Effector memory CD4-positive, alpha-beta T cell (primary cell): ENCODE measurements around the gene FBXO41.

Experiments used
- DNase-seq, 3 donors: peaks; one replicate each; pipeline ENCODE4 v3.0.0-alpha.2; 2020
- H3K27ac ChIP-seq: 2 replicates; pipeline ENCODE4 v1.7.0; 2013; ENCODE audit warnings: mild to moderate bottlenecking, low read length, moderate library complexity; ENCODE audit not compliant: insufficient read depth, poor library complexity, severe bottlenecking
- H3K27me3 ChIP-seq: replicated peaks from 2 replicates; pipeline ENCODE4 v1.7.0; 2013; ENCODE audit warnings: mild to moderate bottlenecking, low read length; ENCODE audit not compliant: insufficient read depth, control insufficient read depth, poor library complexity, severe bottlenecking
- H3K36me3 ChIP-seq: 2 replicates; pipeline ENCODE4 v1.7.0; 2013; ENCODE audit warnings: mild to moderate bottlenecking, low read length, moderate library complexity; ENCODE audit not compliant: control insufficient read depth, insufficient read depth
- H3K4me1 ChIP-seq: 2 replicates; pipeline ENCODE4 v1.7.0; 2013; ENCODE audit warnings: low read length, mild to moderate bottlenecking; ENCODE audit not compliant: control insufficient read depth, insufficient read depth, poor library complexity, severe bottlenecking
- H3K4me3 ChIP-seq: 2 replicates; pipeline ENCODE4 v1.7.0; 2013; ENCODE audit warnings: low read length, low read depth, mild to moderate bottlenecking; ENCODE audit not compliant: insufficient read depth, poor library complexity, severe bottlenecking
- H3K9me3 ChIP-seq: 2 replicates; pipeline ENCODE4 v1.7.0; 2013; ENCODE audit warnings: mild to moderate bottlenecking, low read length, moderate library complexity; ENCODE audit not compliant: control insufficient read depth

FBXO41 gene

DNA sequence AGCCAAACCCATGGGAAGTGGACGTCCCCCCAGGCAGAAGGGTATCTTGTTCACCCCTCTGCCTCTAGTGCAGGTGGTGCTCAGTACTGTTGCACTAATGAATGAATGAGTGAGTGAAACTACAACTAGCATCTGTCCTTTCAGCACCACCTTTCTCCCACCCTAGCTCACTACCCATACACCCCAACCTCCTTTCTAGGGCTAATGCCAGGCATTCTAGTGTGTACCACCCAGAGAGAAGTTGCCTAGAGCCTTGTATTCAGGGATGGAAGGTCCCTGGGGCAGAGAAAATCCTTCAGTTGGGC is 27.7 kb downstream of the FBXO41 start:
- peaks cover 30% of the 10 kb centered on the region for H3K36me3 ChIP-seq

DNA sequence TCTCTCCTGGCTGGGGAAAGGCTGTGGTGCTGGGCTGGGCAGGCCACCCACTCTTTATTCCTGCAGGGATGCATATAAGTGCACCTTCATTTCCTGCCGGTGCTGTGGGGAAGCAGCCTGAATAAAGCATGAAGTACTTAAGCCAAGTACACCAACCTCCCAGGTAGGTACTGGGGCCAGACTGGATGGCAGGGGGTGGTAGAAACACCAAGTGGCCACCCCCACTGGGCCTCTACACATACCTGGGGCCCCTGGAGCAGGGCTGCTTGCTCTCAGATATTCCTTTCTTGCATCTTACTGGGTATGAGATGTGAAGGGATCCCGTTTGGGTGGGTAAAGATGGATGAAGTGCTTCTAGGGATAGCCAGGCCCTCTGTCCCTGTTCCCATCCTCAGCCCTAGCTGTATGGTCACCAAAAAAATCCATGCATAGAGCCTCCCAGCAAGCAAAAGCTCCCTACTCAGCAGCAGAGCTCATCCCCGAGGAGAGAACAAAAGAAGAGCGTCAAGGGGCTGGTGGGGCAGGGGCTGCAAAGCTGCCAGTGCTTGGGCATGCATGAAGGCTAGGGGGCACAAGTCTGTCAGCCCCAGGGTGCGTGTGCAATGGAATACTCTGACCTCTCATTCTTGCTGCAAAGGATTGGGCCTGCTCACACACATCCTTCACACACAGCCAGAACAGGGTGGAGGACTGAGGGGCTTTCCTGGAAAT is 28.2 kb downstream of the FBXO41 start:
- peaks cover 34% of the 10 kb centered on the region for H3K36me3 ChIP-seq
- no peak for DNase-seq
- H3K27ac ChIP-seq, result no peak overlapping the region
- no peaks in the 10 kb centered on the region for H3K27me3 ChIP-seq
- H3K9me3 ChIP-seq, result no peaks in the 10 kb centered on the region
- H3K4me1 ChIP-seq, result peaks cover 5% of the 10 kb centered on the region
- no peak overlapping the region for H3K4me3 ChIP-seq

More for the DNA sequence above, 27.7 kb downstream of the FBXO41 start:
- Histone ChIP-seq H3K27ac (no peak overlapping the region), H3K9me3 (no peaks in the 10 kb centered on the region), H3K4me1 (peaks cover 5% of the 10 kb centered on the region), H3K27me3 (no peaks in the 10 kb centered on the region), H3K4me3 (no peak overlapping the region)
- DNase-seq, result no peak

DNA sequence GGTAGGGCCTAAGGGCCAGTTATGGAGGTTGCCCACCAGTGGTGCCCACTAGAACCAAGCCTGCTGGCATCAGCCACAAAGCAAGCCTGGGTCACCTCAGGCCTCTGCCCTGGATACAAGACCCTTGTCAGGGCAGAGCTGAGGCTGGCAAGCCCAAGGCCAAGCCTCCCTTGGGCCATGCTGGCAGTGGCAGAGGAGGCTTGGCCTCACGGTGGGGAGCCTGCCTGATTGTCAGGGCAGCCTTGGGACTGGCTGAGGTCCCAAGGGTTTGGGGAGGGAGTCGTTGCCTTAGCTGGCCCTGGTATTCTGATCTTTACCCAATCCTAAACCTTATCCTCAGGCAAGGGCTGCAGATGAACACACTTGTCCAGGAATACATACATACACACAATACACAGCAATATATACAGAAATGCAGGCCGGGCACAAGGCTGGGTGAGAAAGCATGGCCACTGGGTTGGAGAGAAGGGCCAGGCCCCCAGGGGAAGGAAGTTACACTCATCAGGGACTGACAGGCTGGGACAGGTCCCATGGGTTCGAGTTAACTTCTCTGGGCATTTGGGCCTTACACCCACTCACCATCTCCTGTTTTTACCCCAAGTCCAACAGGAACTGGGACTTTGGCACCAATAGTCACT is 29.2 kb downstream of the FBXO41 start:
- Histone ChIP-seq H3K27me3 (no peaks in the 10 kb centered on the region), H3K9me3 (no peaks in the 10 kb centered on the region), H3K36me3 (peaks cover 43% of the 10 kb centered on the region), H3K27ac (no peak overlapping the region), H3K4me3 (no peak overlapping the region), H3K4me1 (peaks cover 5% of the 10 kb centered on the region)
- DNase-seq, result no peak

DNA sequence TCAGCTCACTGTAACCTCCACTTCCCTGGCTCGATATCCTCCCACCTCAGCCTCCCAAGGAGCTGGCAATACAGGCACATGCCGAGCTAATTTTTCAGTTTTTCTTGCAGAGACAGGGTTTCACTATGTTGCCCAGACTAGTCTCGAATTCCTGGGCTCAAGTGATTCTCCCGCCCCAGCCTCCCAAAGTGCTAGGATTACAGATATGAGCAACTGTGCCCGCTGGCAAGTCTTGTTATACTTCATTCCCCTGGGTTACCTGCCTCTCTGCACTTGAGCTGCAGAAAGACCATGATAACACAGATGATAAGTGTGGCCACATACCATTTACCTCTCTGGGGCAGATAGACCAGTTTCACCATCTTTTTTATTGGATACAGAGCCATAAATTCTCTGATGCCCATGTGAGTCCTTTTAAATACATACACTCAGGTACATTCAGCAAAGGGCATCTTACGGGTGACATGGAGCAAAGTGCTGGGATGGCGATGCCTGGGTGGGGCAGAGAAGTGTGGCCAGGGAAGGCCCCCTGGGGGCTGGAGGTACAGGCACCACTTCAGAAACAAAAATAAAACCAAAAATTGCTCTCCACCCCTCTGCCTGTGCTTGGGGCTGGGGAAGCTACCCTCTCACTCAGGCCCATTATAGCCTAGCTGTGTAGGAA is 29.8 kb downstream of the FBXO41 start:
- H3K36me3 ChIP-seq, result peaks cover 50% of the 10 kb centered on the region
- H3K9me3 ChIP-seq, result no peaks in the 10 kb centered on the region
- peaks cover 5% of the 10 kb centered on the region for H3K4me1 ChIP-seq
- H3K4me3 ChIP-seq, result no peak overlapping the region
- no peak overlapping the region for H3K27ac ChIP-seq
- DNase-seq, result no peak
- H3K27me3 ChIP-seq, result no peaks in the 10 kb centered on the region

DNA sequence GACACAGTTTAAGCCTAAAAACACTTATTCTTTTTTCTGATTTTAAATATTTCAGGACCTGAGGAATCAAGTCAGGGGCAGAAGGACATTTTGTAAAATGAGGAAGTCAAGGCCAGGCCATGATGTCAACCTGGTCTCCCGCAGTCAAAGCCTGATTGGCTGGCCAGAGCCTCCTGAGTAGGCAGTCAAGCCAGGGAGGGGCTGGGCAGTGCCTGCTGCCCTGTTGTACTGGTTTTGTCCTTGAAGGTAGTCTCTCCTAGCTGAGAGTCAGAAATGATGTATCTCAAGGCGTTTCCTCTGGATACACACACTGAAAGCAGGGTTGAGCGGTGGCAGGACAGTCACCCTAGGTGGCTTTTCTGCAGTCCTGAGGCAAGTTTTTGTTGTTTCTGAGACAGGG is 30.4 kb downstream of the FBXO41 start:
- Histone ChIP-seq H3K36me3 (peaks cover 55% of the 10 kb centered on the region), H3K4me3 (no peak overlapping the region), H3K27me3 (no peaks in the 10 kb centered on the region), H3K27ac (no peak overlapping the region), H3K4me1 (peaks cover 5% of the 10 kb centered on the region), H3K9me3 (no peaks in the 10 kb centered on the region)
- no peak for DNase-seq

DNA sequence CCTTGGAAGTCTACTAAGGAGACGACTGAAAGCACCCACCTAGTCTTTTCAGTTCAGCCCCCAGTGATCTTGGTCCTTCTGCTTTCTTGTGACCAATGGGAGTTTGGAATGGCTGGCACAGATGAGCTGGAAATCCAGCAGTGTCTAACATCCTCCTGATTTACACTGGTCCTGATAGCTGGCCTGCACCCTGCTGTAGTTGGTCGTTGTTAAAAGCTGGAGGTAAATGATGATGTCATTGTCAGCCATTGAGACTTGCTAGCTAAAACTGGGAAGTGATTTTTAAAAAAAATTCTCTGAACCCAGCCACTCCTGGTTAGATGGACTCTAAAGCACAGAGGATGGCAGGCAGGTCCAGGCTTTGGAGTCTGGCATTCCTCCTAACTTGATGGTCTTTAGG is 30.9 kb downstream of the FBXO41 start:
- Histone ChIP-seq H3K27me3 (no peaks in the 10 kb centered on the region), H3K27ac (no peak overlapping the region), H3K4me3 (no peak overlapping the region), H3K9me3 (no peaks in the 10 kb centered on the region), H3K36me3 (peaks cover 60% of the 10 kb centered on the region), H3K4me1 (peaks cover 5% of the 10 kb centered on the region)
- DNase-seq, result no peak

DNA sequence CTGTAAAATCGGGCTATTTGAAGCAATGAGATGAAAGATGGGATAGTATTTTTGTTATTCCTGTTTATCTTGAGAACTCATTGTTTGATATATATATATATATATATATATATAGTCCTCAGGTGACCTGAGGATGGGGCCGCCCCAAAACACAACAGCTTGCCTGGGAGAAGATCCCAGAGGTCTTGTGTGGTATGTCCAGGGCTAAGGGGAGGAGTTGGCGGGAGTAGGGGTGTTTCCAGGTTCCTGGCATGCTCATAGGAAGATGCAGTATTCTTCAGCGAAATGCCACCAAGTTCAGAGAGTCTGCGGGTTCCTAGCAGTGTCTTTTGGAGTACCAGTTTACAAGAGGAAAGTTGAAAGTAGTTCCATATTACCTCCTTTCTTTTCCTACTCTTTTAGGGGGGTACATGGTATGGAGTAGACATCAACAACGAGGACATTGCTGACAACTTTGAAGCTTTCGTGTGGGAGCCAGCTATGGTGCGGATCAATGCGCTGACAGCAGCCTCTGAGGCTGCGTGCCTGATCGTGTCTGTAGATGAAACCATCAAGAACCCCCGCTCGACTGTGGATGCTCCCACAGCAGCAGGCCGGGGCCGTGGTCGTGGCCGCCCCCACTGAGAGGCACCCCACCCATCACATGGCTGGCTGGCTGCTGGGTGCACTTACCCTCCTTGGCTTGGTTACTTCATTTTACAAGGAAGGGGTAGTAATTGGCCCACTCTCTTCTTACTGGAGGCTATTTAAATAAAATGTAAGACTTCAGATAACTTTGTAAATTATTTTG is 31.8 kb downstream of the FBXO41 start:
- peaks cover 69% of the 10 kb centered on the region for H3K36me3 ChIP-seq
- no peaks in the 10 kb centered on the region for H3K27me3 ChIP-seq
- H3K4me3 ChIP-seq, result no peak overlapping the region
- H3K9me3 ChIP-seq, result no peaks in the 10 kb centered on the region
- H3K27ac ChIP-seq, result no peak overlapping the region
- H3K4me1 ChIP-seq, result no peaks in the 10 kb centered on the region
- no peak for DNase-seq

DNA sequence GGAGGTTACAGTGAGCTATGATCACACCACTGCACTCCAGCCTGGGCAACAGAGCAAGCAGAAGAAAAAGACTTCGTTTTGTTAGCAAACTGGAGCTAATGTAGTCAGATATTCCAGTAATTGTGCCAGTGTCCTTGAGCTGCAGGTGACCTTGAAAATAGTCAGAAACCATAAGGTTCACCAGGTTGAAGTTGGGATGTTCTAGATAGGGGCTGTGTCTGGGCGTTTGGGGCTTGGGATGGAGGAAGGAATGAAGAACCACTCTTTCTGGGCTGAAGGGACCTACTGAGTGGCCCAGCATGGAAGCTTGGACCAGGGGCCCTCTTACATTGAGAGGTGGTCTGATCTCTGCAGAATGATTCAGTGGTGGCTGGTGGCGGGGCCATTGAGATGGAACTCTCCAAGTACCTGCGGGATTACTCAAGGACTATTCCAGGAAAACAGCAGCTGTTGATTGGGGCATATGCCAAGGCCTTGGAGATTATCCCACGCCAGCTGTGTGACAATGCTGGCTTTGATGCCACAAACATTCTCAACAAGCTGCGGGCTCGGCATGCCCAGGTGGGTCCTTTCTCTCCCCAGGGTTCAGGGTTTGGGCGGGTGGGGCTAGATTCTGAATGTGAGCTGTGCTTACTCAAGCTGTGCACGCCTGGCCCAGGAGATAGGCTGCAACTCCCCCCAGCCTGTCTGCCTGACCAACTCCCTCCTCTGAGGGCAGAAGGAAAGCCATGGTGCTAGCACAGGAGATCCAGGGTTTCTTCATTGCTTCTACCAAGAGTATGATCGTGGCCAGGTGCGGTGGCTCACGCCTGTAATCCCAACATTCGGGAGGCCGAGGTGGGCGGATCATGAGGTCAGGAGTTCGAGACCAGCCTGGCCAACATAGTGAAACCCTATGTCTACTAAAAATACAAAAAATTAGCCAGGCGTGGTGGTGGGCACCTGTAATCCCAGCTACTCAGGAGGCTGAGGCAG is 33.1 kb downstream of the FBXO41 start:
- Histone ChIP-seq H3K27me3 (no peaks in the 10 kb centered on the region), H3K27ac (no peak overlapping the region), H3K9me3 (no peaks in the 10 kb centered on the region), H3K4me1 (no peaks in the 10 kb centered on the region), H3K4me3 (no peak overlapping the region), H3K36me3 (peaks cover 81% of the 10 kb centered on the region)
- no peak for DNase-seq

DNA sequence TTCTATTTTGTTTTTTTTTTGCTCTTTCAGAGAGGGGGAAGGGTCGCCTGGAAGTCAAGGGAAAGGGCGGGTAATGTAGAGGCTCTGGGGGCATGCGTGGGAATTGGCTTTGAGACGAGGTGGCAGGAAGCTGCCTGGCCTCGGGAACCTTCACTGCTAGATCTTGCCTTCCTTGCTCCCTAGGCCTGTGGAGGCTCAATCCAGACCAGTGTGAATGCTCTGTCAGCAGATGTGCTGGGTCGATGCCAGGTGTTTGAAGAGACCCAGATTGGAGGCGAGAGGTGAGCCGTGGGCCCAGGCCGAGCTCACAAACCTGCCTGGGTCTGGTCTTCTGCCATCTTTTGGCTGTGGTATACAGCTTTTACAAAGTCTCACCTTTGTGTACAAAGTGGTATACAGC is 34.6 kb downstream of the FBXO41 start:
- H3K4me3 ChIP-seq, result no peak overlapping the region
- H3K36me3 ChIP-seq, result peaks cover 95% of the 10 kb centered on the region
- DNase-seq, result no peak
- H3K27me3 ChIP-seq, result no peaks in the 10 kb centered on the region
- no peaks in the 10 kb centered on the region for H3K9me3 ChIP-seq
- H3K4me1 ChIP-seq, result no peaks in the 10 kb centered on the region
- no peak overlapping the region for H3K27ac ChIP-seq
